ENCODE measurements around the gene ACER3.

DNA sequence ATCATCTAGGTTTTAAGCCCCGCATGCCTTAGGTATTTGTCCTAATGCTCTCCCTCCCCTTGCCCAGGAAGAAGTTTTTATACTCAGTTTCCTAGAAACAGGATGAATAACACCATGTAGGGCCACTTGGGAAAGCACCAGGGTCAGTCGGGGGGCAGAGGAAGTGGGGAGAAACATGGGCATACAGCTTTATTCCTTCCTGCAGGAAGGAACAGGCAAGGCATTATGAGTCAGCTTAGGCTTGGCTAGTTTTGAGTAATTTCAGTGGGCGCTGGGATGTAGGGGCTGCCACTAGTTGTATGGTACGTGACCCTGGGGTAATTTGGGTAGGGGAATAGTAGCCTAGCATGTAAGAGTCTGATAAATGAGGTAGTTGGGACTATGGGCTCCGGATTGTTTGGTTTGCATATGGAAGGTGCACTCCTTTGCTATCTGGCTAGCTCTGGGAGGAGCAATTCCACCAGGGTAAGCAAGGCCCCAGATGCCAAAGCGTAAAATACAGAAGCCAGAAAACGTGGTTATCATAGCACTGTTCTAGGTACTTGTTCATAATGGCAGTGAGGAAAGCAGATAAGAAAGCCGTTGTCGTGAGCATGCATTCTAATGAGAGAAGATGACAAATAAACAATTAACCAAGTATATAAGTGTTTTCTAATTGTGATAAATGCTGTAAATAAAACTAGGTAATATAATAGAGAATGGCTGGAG lies 24.8 kb downstream of the ACER3 start:
- TF ChIP-seq, protein P1, sequence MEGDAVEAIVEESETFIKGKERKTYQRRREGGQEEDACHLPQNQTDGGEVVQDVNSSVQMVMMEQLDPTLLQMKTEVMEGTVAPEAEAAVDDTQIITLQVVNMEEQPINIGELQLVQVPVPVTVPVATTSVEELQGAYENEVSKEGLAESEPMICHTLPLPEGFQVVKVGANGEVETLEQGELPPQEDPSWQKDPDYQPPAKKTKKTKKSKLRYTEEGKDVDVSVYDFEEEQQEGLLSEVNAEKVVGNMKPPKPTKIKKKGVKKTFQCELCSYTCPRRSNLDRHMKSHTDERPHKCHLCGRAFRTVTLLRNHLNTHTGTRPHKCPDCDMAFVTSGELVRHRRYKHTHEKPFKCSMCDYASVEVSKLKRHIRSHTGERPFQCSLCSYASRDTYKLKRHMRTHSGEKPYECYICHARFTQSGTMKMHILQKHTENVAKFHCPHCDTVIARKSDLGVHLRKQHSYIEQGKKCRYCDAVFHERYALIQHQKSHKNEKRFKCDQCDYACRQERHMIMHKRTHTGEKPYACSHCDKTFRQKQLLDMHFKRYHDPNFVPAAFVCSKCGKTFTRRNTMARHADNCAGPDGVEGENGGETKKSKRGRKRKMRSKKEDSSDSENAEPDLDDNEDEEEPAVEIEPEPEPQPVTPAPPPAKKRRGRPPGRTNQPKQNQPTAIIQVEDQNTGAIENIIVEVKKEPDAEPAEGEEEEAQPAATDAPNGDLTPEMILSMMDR (IDR thresholded peaks at IDR 0.05; ENCODE audit: poor library complexity), result no peak
- TF ChIP-seq EZH2 (IDR thresholded peaks at IDR 0.05; ENCODE audit: borderline replicate concordance), result no peak
- TF ChIP-seq EZH2phosphoT487 (IDR thresholded peaks at IDR 0.05; ENCODE audit: low read depth, severe bottlenecking, unreplicated experiment), result no peak

Data from hepatocyte (in vitro differentiated cells).